Liver (tissue), 9 donors: ENCODE data around the gene LRCH4. TPM values are rescaled to one million over a fixed set of nuclear protein-coding genes. Genes with fewer than 3 reads are reported as not detected.

Source experiments
- DNase-seq: peaks from one replicate; pipeline ENCODE4 v3.0.0-alpha.2; 2017; ENCODE audit warnings: low spot score
- H3K27ac ChIP-seq, 2 donors: one replicate each; pipeline ENCODE4 v1.7.0; 2013; ENCODE audit warnings: inconsistent platforms in 2 of 2, low read length in 2 of 2, control low read depth in 1 of 2, low read depth in 1 of 2, mild to moderate bottlenecking in 1 of 2
- H3K27me3 ChIP-seq, 4 donors: one replicate each; pipeline versions ENCODE4 v1.6.1 to v1.7.0; 2013; ENCODE audit warnings: low read length in 3 of 4, inconsistent platforms in 1 of 4, mild to moderate bottlenecking in 1 of 4, moderate library complexity in 1 of 4; ENCODE audit not compliant: control insufficient read depth in 4 of 4, insufficient read depth in 4 of 4
- H3K36me3 ChIP-seq, 4 donors: one replicate each; pipeline versions ENCODE4 v1.6.1 to v1.7.0; 2013; ENCODE audit warnings: low read length in 3 of 4, mild to moderate bottlenecking in 3 of 4, low read depth in 1 of 4, moderate library complexity in 1 of 4; ENCODE audit not compliant: control insufficient read depth in 4 of 4, insufficient read depth in 3 of 4
- H3K4me1 ChIP-seq, 4 donors: one replicate each; pipeline versions ENCODE4 v1.6.1 to v1.7.0; 2013; ENCODE audit warnings: low read length in 3 of 4, mild to moderate bottlenecking in 3 of 4, moderate library complexity in 1 of 4; ENCODE audit not compliant: control insufficient read depth in 4 of 4, insufficient read depth in 4 of 4
- H3K4me3 ChIP-seq, 3 donors: one replicate each; pipeline versions ENCODE4 v1.6.1 to v1.7.0; 2013; ENCODE audit warnings: low read length in 3 of 3, control low read depth in 1 of 3, low read depth in 1 of 3, mild to moderate bottlenecking in 1 of 3
- H3K9ac ChIP-seq, 2 donors: one replicate each; pipeline ENCODE4 v1.7.0; 2013; ENCODE audit warnings: low read length in 2 of 2, mild to moderate bottlenecking in 2 of 2, moderate library complexity in 2 of 2, control low read depth in 1 of 2, low read depth in 1 of 2
- H3K9me3 ChIP-seq, 4 donors: one replicate each; pipeline versions ENCODE4 v1.6.1 to v1.7.0; 2013; ENCODE audit warnings: low read length in 3 of 4; ENCODE audit not compliant: control insufficient read depth in 4 of 4
- ATF3 ChIP-seq: IDR thresholded peaks from 2 replicates; pipeline ENCODE4 v1.6.1; 2016; ENCODE audit warnings: antibody characterized with exemption
- CTCF ChIP-seq: fragments of 150-350 bp; IDR thresholded peaks from 2 replicates; pipeline ENCODE4 v1.5.1; 2017; ENCODE audit warnings: improper control_type of control experiment, low read depth, low read length; ENCODE audit not compliant: missing input control
- EGR1 ChIP-seq, 2 donors: IDR thresholded peaks; 2 replicates each; pipeline ENCODE4 v1.6.1; 2016 to 2018; ENCODE audit warnings: antibody characterized with exemption in 2 of 2, low read depth in 2 of 2
- FOXA1 ChIP-seq: IDR thresholded peaks from 2 replicates; pipeline ENCODE4 v1.6.1; 2016; ENCODE audit warnings: antibody characterized with exemption
- FOXA2 ChIP-seq: IDR thresholded peaks from 2 replicates; pipeline ENCODE4 v1.6.1; 2016; ENCODE audit warnings: antibody characterized with exemption
- GABPA ChIP-seq, 2 donors: IDR thresholded peaks in 1 of 2; conservative IDR thresholded peaks in 1 of 2; 2 replicates each; pipeline ENCODE4 v1.6.1; 2016; ENCODE audit warnings: antibody characterized with exemption in 2 of 2, mild to moderate bottlenecking in 1 of 2, moderate library complexity in 1 of 2
- HNF4A ChIP-seq, 2 donors: conservative IDR thresholded peaks; 2 replicates each; pipeline ENCODE4 v1.6.1; 2016; ENCODE audit warnings: antibody characterized with exemption in 2 of 2, mild to moderate bottlenecking in 2 of 2
- HNF4G ChIP-seq: IDR thresholded peaks from 2 replicates; pipeline ENCODE4 v1.6.1; 2016; ENCODE audit warnings: antibody characterized with exemption
- JUND ChIP-seq, 2 donors: IDR thresholded peaks; 2 replicates each; pipeline ENCODE4 v1.6.1; 2016; ENCODE audit warnings: antibody characterized with exemption in 2 of 2
- NR2F2 ChIP-seq: IDR thresholded peaks from 2 replicates; pipeline ENCODE4 v1.6.1; 2016; ENCODE audit warnings: antibody characterized with exemption
- RAD21 ChIP-seq, 2 donors: IDR thresholded peaks; 2 replicates each; pipeline ENCODE4 v1.6.1; 2016; ENCODE audit warnings: antibody characterized with exemption in 2 of 2, mild to moderate bottlenecking in 2 of 2
- REST ChIP-seq: IDR thresholded peaks from 2 replicates; pipeline ENCODE4 v1.6.1; 2016; ENCODE audit warnings: antibody characterized with exemption, mild to moderate bottlenecking
- RXRA ChIP-seq, 2 donors: IDR thresholded peaks; 2 replicates each; pipeline ENCODE4 v1.6.1; 2017 to 2018; ENCODE audit warnings: antibody characterized with exemption in 2 of 2, mild to moderate bottlenecking in 1 of 2
- SP1 ChIP-seq: IDR thresholded peaks from 2 replicates; pipeline ENCODE4 v1.6.1; 2018; ENCODE audit warnings: antibody characterized with exemption, mild to moderate bottlenecking
- TAF1 ChIP-seq: conservative IDR thresholded peaks from 2 replicates; pipeline ENCODE4 v1.6.1; 2016; ENCODE audit warnings: antibody characterized with exemption, mild to moderate bottlenecking
- YY1 ChIP-seq: IDR thresholded peaks from 2 replicates; pipeline ENCODE4 v1.6.1; 2016; ENCODE audit warnings: antibody characterized with exemption, mild to moderate bottlenecking
- ZBTB33 ChIP-seq: IDR thresholded peaks from 2 replicates; pipeline ENCODE4 v1.6.1; 2016; ENCODE audit warnings: antibody characterized with exemption
- WGBS: extraction: QIAGEN DNeasy Blood & Tissue Kit; methylation state at CpG from one replicate; pipeline ENCODE4 v1.1.7; 2013; 5-methylcytosine and 5-hydroxymethylcytosine counted together
- polyA plus RNA-seq, 2 donors: library from polyadenylated mRNA; stranded (reverse) in 1 of 2; unstranded in 1 of 2; fragments of 200-250 nt in 1 of 2; fragments of >200 nt in 1 of 2; fragmentation: Nextera tagmentation in 1 of 2; extraction: Ambion mirVana in 1 of 2; gene quantifications; one replicate each; pipeline versions ENCODE4 v1.2.1 to v1.2.3, GENCODE V29; 2013 to 2015
- total RNA-seq, 2 donors: library from RNA; depleted of rRNA; stranded (reverse); fragments of >200 nt; gene quantifications; one replicate each; pipeline ENCODE4 v1.2.3, GENCODE V29; 2014
- donor health status: healthy.
- donor health status: healthy.
- donor health status: healthy.
- donor health status: healthy.
- donor health status: healthy.

LRCH4 gene
- total and polyA plus RNA-seq, 4 donors, result 8.2 to 25.8 (median 13.0) TPM

GRCh38 chr7:100578246-100579183 is 7.4 kb downstream of the LRCH4 start:
- DNase-seq, result no peak
- 94% methylated on average over 28 of the region's 28 CpGs for WGBS
- H3K9me3 ChIP-seq, result no peaks in the 10 kb centered on the region
- H3K4me1 ChIP-seq, result peaks cover 2 to 20% (median 11%) of the 10 kb centered on the region in 4 donors
- no peaks in the 10 kb centered on the region for H3K27me3 ChIP-seq
- no peak overlapping the region for H3K9ac ChIP-seq
- no peak overlapping the region for H3K4me3 ChIP-seq
- TF ChIP-seq EGR1 (IDR thresholded peaks at IDR 0.05; ENCODE audit: low read depth in 2 of 2) (no peak), HNF4G (no peak), SP1 (no peak), CTCF (no peak), FOXA2 (no peak), JUND (IDR thresholded peaks at IDR 0.05) (no peak), RXRA (IDR thresholded peaks at IDR 0.05) (no peak), ZBTB33 (no peak), HNF4A (conservative IDR thresholded peaks at IDR 0.05) (no peak), NR2F2 (no peak), ATF3 (no peak), TAF1 (no peak), YY1 (no peak), REST (no peak), GABPA (IDR thresholded peaks at IDR 0.05 in 1 of 2, conservative IDR thresholded peaks at IDR 0.05 in 1 of 2) (no peak), RAD21 (IDR thresholded peaks at IDR 0.05) (no peak), FOXA1 (no peak)
- H3K27ac ChIP-seq, result no peak overlapping the region
- H3K36me3 ChIP-seq, result peaks cover 25 to 59% (median 32%) of the 10 kb centered on the region in 4 donors
